Chondrocyte (in vitro differentiated cells): ENCODE data around the gene SRPRB. TPM values are rescaled to one million over a fixed set of nuclear protein-coding genes. Genes with fewer than 3 reads are reported as not detected.

Experiments
- DNase-seq: peaks from one replicate; pipeline ENCODE4 v3.0.0; 2021; ENCODE audit warnings: mixed read lengths, low spot score
- H3K27ac Mint-ChIP-seq: one replicate; pipeline ENCODE4 v1.8.0; 2021; ENCODE audit warnings: mild to moderate bottlenecking, moderate library complexity, mixed read lengths; ENCODE audit not compliant: unreplicated experiment
- H3K27me3 Mint-ChIP-seq: 2 replicates; pipeline ENCODE4 v1.8.0; 2021; ENCODE audit warnings: low read depth, mixed read lengths
- H3K36me3 Mint-ChIP-seq: 2 replicates; pipeline ENCODE4 v1.8.0; 2021; ENCODE audit warnings: low read depth, mixed read lengths
- H3K4me1 Mint-ChIP-seq: 2 replicates; pipeline ENCODE4 v1.8.0; 2021; ENCODE audit warnings: low read depth, mild to moderate bottlenecking, mixed read lengths
- H3K4me3 Mint-ChIP-seq: one replicate; pipeline ENCODE4 v1.8.0; 2021; ENCODE audit warnings: mild to moderate bottlenecking, moderate library complexity, mixed read lengths; ENCODE audit not compliant: unreplicated experiment
- H3K9me3 Mint-ChIP-seq: 2 replicates; pipeline ENCODE4 v1.8.0; 2021; ENCODE audit warnings: low read depth, mixed read lengths
- total RNA-seq: library from RNA; stranded (reverse); gene quantifications from 3 replicates; pipeline ENCODE4 v1.2.1, GENCODE V29; 2021
- TF ChIP-seq, protein P1 (sequence below): fragments of 200-600 bp; sonication (generic); IDR thresholded peaks from 2 replicates; pipeline ENCODE4 v1.5.0; 2021; ENCODE audit warnings: antibody characterized with exemption, mild to moderate bottlenecking, moderate library complexity

Gene SRPRB
- total RNA-seq, 1 donor from 2014 or later = 99.3 TPM

DNA sequence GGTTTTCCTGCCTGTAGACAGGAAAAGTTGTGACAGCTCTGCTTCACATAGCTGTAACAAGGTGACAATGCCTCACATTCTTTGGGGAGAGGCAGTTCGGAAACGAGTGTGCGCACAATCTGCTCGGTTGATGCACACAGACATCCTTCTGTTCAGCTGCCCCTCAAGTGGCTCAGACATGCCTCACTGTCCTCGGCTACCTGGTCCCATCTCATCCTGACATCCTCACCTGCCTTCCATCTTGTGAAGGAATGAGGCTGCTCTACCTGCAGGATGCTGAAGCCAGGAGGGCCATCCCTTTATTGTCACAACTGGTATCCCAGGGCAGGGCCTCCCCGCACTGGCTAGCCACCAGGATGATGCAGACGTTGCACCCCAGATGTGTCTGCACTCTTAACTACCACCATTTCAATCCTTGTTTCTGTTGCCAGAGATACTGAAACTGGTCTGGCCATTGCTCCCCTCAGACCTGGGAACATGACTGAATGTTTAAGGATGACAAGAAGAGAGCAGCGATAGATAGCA is 19.4 kb downstream of the SRPRB start:
- H3K36me3 Mint-ChIP-seq = peaks cover 24% of the 10 kb centered on the region

DNA sequence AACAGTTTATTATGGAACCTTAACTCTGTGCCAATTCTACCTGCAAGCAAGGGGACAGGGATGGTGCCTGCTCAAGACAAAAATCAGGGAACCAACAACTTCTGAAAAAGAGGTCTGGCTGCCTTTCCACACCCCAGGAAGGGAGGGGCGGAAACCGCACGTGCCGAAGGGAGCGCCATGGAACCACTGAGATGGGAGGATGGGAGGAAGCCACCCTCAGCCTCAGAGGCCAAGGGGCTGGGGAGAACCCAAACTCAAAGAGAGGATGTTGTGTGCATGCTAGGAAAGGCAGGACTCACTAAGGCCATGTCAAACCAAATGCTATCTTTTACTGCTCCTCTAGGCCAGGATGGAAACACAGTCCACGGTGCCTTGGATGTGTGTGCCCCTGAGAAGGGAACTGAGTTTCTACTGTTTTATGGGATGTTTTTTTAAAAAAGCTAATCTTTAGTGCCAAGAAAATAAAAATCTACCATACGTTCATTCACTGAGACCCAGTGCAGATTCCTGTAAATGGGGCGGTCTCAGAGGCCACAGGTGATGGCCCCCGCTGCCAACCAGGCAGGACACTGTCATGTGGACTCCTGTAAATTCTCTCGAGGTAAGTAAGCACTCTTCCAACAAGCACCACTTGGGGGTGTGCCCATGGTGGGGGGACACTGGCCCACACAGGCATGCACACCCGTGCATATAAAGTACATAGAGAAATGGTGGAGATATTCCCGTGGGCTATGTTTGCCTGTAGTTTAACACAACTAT is 20.5 kb downstream of the SRPRB start:
- TF ChIP-seq, protein P1, sequence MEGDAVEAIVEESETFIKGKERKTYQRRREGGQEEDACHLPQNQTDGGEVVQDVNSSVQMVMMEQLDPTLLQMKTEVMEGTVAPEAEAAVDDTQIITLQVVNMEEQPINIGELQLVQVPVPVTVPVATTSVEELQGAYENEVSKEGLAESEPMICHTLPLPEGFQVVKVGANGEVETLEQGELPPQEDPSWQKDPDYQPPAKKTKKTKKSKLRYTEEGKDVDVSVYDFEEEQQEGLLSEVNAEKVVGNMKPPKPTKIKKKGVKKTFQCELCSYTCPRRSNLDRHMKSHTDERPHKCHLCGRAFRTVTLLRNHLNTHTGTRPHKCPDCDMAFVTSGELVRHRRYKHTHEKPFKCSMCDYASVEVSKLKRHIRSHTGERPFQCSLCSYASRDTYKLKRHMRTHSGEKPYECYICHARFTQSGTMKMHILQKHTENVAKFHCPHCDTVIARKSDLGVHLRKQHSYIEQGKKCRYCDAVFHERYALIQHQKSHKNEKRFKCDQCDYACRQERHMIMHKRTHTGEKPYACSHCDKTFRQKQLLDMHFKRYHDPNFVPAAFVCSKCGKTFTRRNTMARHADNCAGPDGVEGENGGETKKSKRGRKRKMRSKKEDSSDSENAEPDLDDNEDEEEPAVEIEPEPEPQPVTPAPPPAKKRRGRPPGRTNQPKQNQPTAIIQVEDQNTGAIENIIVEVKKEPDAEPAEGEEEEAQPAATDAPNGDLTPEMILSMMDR = no peak
- Mint-ChIP-seq H3K27me3 (no peaks in the 10 kb centered on the region), H3K4me1 (peaks cover under 1% of the 10 kb centered on the region), H3K4me3 (no peak overlapping the region), H3K9me3 (no peaks in the 10 kb centered on the region), H3K27ac (no peak overlapping the region), H3K36me3 (peaks cover 15% of the 10 kb centered on the region)
- DNase-seq = no peak

More for the DNA sequence above, 19.4 kb downstream of the SRPRB start:
- Mint-ChIP-seq H3K9me3 (no peaks in the 10 kb centered on the region), H3K27ac (no peak overlapping the region), H3K4me3 (no peak overlapping the region), H3K27me3 (no peaks in the 10 kb centered on the region), H3K4me1 (peaks cover 3% of the 10 kb centered on the region)
- DNase-seq = no peak
- TF ChIP-seq, protein P1 = no peak

DNA sequence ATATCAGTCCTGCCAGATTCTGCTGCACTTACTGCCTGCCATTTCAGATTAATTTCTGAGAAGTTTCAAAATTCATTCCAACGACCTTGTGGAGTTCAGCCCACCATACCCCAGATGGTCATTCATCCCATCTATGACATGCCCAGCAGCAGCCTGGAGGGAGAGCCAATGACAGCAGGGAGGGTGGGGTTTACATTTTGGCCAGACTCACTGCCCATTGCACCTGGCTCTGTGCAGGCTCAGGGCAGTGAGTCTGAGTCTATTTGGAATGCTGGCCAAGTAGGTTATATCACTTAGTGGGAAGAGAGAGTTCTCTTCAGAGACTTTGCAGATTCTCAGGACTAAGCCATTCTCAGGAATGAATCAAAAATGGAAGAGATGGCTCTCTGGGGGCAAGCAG is 21.5 kb downstream of the SRPRB start:
- Mint-ChIP-seq H3K4me3 (no peak overlapping the region), H3K36me3 (peaks cover 13% of the 10 kb centered on the region), H3K9me3 (no peaks in the 10 kb centered on the region), H3K27me3 (no peaks in the 10 kb centered on the region), H3K27ac (no peak overlapping the region), H3K4me1 (no peaks in the 10 kb centered on the region)
- DNase-seq = no peak
- TF ChIP-seq, protein P1 = no peak

DNA sequence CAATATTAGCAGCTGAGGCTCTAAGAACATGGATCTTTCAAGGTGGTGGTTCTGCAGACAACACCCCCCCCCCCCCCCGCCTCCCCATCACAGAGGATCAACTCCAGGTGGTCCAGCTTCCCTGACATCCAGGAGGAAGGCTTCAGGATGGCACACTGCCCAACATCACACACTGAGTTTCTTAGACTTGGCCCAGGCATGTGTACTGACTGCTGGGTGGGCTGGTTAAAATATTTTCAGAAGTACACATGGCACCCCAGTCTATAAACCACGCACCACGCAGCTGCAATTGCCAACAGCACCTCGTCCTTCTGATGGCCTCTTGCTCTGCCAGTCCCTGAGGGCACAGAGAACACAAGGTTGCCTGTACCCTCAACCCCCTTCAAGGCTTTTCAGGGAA is 22.1 kb downstream of the SRPRB start:
- DNase-seq = no peak
- Mint-ChIP-seq H3K4me1 (no peaks in the 10 kb centered on the region), H3K36me3 (peaks cover 10% of the 10 kb centered on the region), H3K9me3 (no peaks in the 10 kb centered on the region), H3K27me3 (no peaks in the 10 kb centered on the region), H3K4me3 (no peak overlapping the region), H3K27ac (no peak overlapping the region)
- TF ChIP-seq, protein P1 = no peak

DNA sequence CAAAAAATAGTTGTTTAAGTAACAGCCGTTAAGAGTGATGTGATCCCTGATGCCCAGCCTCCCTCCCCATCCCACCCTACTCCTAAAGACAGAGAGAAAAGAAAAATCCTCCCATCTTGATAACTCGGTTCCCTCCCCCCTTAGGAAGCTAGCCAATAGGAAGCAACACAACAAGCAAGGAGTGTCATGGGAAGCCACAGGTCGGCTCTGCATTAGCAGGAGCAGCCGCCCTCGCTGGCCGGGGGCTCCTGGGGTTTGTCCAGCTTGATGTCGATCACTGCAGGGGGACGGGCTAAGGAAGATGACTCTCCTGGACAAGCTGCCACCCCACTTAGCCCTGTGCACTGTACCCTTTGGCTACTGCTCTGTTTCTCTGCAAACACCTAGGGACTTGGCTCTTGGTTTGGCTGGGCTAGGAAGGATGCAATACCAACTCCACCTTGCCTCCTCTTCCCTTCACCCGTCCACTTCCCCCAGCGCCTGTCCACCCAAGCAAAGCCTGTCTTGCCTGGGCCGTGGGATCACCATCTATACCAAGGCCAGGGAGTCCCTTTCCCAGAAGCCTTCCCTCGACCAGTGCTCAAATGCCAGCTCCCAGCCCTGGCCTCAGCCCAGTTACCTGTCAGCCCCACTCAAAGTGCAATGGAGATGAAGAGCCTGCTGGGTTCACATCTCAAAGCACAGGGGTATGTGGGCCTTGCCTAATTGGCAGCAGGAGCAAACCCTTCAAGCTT is 23.1 kb downstream of the SRPRB start:
- Mint-ChIP-seq H3K36me3 (peaks cover 8% of the 10 kb centered on the region), H3K4me3 (no peak overlapping the region), H3K4me1 (no peaks in the 10 kb centered on the region), H3K9me3 (no peaks in the 10 kb centered on the region), H3K27me3 (no peaks in the 10 kb centered on the region), H3K27ac (no peak overlapping the region)
- TF ChIP-seq, protein P1 = no peak
- no peak for DNase-seq
